NCI-H524 treated with DMSO at 0.1 percent for 48 hours (cell line): ENCODE results near the gene SLX9.

ENCODE experiments used
- DNase-seq: peaks from one replicate; lab custom pipeline; 2025; lab: John Stamatoyannopoulos, UW

Gene SLX9

DNA sequence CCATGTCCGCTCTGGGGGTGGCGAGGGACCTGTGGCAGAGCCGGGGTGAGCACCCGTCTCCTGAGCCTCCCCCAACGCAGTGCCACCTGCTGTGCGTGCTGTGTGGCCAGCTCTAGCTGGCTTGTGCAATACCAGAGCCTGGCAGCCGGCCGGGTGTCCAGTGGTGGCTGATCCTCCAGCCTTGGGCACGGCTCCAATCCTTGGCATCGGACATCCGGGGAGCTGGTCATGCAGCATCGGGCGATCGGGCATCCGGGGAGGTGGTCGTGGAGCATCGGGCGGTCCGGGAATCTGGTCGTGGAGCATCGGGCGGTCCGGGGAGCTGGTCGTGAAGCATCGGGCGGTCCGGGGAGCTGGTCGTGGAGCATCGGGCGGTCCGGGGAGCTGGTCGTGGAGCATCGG lies 8.1 kb downstream of the SLX9 start:
- no peak for DNase-seq

- no peak for DNase-seq
These were observed 8.7 kb downstream of the SLX9 start for GRCh38 chr21:44948426-44949120.

- no peak for DNase-seq
These were observed 9.4 kb downstream of the SLX9 start for GRCh38 chr21:44949161-44949778.

DNA sequence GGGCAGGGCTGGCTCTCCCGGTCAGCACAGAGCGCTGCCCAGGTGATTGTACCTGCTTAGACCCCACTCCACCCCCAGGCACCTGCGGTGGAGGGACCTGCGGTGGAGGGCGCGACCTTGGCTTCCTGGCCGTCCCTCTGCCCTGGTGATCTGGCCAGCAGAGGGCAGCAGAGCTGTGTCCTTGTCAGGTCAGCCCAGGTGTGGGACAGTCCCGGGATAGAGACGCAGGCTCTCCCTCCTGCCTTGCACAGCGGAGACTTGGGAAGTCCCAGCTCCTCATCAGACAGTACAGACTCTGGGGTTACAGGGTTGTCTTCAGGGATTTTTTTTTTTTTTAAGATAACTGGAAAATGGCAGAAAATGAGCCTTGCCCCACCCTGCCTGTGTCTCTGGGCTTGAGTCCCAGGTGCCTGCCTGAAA lies 10.0 kb downstream of the SLX9 start:
- DNase-seq, result no peak

DNA sequence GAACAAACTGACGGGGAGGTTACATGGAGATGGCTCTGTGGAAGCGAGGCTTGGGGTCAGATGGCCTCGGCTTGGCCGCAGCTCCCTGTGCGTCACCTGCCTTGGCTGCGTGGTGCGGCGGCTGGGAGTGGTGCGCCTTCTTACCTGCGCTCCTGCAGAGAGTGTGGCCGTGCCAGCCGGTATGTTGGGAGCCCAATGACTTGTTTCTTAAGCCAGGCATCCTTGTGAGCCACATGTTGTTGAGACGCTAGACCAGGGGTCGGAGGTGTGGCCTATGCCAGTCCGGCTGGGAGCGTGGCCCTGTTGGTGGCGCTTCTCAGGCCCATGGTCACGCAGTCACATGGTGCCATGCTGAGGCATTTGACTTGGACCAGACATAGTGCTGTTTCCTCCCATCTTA lies 10.5 kb downstream of the SLX9 start:
- no peak for DNase-seq

- no peak for DNase-seq
These were observed 11.5 kb downstream of the SLX9 start for GRCh38 chr21:44951186-44951915.

DNA sequence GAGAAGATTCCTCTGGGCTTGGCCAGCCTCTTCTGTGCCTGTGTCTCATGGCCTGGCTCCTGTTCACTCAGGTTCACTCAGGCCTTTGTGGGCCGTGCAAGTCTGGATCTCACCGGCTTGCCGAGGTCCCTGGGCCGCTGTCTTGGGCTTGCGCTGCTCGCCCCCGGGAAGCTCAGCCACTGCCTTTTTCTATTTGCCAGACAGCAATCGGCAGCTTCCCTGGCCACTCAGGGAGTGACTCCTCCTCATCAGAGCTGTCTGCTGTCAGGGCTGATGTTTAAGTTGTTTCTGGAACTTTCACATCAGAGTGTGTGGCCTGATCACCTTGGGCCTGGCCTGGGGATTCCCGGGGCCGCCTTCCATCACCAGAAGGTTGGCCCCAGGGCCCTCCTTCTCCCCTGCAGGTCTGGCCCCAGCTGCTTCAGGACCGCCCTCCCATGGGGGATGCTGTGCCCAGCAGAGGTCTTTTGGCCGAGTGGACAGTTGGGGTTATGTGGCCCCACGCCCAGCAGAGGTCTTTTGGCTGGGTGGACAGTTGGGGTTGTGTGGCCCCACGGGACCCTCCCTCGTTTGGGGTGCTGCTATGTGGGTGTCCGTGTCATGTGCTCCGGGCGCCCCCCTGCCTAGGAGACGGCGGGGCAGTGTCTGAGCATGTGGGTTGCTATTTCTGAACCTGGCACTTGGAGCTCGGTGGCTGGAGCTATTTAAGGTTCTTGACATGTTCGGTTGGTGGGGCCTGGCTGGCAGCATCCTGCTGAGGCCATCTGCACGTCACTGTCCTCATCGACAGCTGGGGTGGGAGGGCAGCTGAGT lies 12.5 kb downstream of the SLX9 start:
- no peak for DNase-seq

DNA sequence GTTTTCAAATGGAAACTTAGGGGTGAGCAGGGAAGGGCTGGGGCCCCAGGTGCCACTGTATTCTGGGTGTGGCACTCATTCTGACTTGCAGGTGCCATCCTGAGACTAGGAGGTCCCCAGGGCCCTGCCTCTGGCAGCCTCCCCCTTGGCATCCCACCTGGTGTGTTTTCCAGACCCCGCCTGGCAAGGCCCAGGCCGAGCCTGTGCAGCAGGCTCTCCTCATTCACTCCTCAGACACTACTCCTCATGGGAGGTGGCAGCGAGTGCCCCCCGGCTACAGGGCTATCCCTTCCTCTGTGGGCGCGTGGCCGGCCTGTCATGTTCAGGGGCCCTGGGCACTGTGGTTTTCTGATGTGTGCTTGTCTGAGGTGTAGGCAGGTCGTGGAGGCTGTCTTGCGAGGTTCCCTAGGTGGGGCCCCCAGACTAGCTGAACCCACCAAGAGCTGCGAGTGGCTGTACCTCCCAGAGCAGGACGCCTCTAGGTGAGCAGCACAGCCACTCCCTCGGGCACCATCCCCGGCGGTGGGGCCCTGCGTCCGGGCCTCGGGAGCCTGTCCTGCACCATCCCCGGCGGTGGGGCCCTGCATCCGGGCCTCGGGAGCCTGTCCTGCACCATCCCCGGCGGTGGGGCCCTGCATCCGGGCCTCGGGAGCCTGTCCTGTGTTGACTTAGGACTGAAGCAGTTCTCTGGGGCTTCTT lies 13.2 kb downstream of the SLX9 start:
- no peak for DNase-seq

DNA sequence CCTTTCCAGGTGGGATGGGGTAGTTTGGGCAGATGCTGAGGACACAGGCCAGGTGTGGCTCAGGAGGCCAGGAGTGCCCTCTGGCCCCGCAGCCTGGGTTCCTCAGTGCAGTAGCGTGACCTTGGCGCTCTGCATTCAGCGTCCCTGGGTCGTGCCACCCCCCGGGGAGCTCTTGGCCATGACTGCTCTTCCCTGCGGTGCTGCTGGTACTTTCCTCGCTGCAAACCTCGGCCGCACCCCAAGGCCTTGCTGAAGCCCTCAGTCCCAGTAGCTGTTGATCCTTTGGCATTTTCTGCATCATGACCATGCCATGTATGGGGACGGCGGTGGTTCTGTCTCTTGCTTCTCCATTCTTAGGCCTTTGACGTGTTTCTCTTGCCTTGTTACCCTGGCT lies 13.8 kb downstream of the SLX9 start:
- no peak for DNase-seq

DNA sequence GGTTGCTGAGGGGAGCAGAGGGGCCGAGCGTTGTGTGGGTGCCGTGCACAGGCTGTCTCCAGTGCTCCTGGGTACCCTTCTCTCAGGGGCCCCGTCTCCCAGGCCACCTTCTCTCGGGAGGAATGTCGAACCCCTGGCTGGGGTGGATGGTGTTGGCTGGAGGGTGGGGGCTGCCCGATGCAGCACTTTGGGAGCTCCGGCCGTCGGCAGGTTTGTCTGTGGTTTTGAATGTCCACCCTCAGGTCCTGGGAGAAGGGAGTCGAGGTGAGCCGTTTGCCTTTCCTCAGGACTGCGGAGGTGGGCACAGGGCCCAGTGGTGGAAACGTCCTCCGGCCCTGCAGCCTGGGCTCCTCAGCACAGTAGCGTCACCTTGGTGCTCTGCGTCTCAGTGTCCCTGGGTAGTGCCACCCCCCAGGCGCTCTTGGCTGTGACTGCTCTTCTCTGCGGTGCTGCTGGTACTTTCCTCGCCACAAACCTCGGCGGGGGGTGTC lies 14.5 kb downstream of the SLX9 start:
- no peak for DNase-seq

- no peak for DNase-seq
These were observed 15.4 kb downstream of the SLX9 start for GRCh38 chr21:44955141-44955797.

- no peak for DNase-seq
These were observed 16.0 kb downstream of the SLX9 start for GRCh38 chr21:44955798-44956175.

GRCh38 chr21:44956356-44957046 lies 16.7 kb downstream of the SLX9 start:
- DNase-seq, result no peak

DNA sequence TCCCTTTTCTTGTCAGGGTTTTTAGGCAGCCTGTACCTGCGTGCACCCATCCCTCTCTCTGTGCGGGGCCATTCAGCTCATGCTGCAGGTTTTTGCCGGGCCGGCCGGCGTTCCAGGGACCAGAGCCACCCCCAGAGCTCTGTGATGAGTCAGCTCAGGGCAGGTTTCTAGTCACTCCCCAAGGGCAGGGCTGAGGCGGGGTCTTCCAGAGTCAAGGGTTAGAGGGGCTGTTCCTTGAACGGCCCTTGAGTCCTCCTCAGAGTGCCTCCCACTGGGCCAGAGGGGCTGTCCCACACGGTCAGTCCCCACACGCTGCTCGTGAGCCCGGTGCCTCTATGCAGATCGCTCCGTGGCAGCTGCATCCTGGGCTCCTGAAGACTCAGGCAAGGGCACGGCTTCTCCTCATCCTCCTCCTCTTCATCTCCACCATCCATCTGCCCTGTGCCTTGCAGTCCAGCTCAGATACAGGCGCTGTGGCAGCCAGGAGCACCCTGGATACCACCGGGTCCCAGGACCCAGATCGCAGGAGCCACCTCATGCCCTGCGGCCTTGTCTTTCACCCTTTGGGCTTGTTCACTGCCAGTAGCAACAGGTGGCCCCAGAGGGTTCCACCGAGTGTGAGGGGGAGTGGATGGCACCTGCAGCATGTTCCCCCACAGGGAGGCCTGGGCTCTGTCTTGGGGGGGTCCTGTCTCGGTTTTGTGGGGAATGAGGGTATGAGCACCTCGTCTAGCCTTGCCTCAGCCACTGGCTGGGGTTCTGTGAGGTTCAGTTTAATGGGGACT lies 17.4 kb downstream of the SLX9 start:
- DNase-seq, result no peak

GRCh38 chr21:44957901-44958451 lies 18.1 kb downstream of the SLX9 start:
- DNase-seq, result no peak

DNA sequence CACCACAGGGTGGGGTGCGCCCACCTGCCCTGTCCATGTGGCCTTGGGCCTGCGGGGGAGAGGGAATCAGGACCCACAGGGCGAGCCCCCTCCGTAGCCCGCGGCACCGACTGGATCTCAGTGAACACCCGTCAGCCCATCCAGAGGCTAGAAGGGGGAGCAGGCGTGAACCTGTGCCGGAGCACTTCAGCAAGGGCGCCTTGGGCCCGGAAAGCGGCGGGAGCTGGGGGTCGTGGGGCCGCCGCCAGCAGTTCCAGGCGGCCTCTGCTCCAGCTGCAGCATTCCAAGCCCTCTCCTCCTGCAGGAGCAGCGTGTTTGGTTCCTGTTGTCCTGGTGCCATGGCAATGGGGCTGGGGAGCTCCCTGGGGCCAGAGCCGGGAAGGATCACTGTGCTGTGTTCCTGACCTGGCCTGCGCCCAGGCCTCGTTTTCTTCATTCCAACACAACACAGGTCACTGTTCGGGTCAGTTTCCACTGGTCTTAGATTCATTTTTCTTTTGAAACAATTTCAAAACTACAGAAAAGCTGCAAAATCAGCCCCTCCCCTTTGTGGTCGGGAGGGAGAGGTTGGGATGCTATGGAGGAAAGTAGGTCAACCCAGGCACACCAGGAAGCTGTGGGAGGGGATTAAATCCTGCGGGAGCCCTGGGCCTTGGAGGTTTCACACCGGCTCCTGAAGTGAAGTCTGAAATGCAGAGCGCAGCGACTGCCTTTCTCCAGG lies 18.8 kb downstream of the SLX9 start:
- DNase-seq, result no peak

GRCh38 chr21:44959376-44960091 lies 19.7 kb downstream of the SLX9 start:
- no peak for DNase-seq
